ENCODE data around the gene MRTFA. TPM values are rescaled to one million over a fixed set of nuclear protein-coding genes. Genes with fewer than 3 reads are reported as not detected.

MRTFA gene
- total RNA-seq, 2 experiments from 2014 or later: 55.3 to 58.9 TPM

DNA sequence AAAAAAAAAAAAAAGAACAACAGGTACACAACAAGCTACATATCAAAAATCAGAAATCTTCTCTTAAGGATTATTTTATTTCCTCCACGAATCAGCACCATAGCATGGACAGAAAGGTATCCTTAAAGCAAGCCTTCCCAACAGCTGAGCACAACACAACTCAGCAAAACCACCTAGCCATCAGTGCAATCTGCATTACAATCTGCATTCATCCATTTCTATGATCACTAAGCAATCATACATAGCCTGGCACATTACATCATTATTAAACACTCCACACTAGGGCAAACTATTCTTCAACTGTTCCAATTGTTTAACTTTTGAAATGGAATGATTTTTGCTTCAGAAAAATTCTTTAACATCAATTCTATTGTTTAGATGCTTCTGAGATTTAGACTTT, 29.0 kb downstream of the MRTFA start:
- Histone ChIP-seq H3K4me3 (ENCODE audit: low read length) (no peak overlapping the region), H3K4me1 (ENCODE audit: insufficient read depth, low read length) (peaks cover 7% of the 10 kb centered on the region), H3K9me3 (ENCODE audit: control insufficient read depth in 1 of 2, insufficient read depth in 1 of 2, low read length in 2 of 2) (no peaks in the 10 kb centered on the region), H3K27me3 (ENCODE audit: control insufficient read depth in 1 of 2, insufficient read depth in 2 of 2, low read length in 2 of 2) (no peaks in the 10 kb centered on the region), H3K27ac (ENCODE audit: low read depth in 1 of 2, low read length in 2 of 2) (no peak overlapping the region), H3K36me3 (ENCODE audit: insufficient read depth, low read length) (no peaks in the 10 kb centered on the region)
- no peak overlapping the region for H3K4me3 Mint-ChIP-seq
- POLR2A ChIA-PET: interaction anchor here (0.6 kb wide), 1 partner anchor 17 kb away, joined by 3 read pairs; no protein-coding TSS in a partner anchor
- no peak for DNase-seq
- no peaks in the 10 kb centered on the region for H3K9me3 Mint-ChIP-seq
- ATAC-seq (ENCODE audit: poor library complexity): no peak
- H3K27me3 Mint-ChIP-seq: no peaks in the 10 kb centered on the region
- no peaks in the 10 kb centered on the region for H3K36me3 Mint-ChIP-seq (ENCODE audit: low read depth)
- intact Hi-C loops (cut with DNase I, micrococcal nuclease): no loop called here
- CTCF ChIA-PET: no interaction called here
- TF ChIP-seq, protein P1, sequence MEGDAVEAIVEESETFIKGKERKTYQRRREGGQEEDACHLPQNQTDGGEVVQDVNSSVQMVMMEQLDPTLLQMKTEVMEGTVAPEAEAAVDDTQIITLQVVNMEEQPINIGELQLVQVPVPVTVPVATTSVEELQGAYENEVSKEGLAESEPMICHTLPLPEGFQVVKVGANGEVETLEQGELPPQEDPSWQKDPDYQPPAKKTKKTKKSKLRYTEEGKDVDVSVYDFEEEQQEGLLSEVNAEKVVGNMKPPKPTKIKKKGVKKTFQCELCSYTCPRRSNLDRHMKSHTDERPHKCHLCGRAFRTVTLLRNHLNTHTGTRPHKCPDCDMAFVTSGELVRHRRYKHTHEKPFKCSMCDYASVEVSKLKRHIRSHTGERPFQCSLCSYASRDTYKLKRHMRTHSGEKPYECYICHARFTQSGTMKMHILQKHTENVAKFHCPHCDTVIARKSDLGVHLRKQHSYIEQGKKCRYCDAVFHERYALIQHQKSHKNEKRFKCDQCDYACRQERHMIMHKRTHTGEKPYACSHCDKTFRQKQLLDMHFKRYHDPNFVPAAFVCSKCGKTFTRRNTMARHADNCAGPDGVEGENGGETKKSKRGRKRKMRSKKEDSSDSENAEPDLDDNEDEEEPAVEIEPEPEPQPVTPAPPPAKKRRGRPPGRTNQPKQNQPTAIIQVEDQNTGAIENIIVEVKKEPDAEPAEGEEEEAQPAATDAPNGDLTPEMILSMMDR (IDR thresholded peaks at IDR 0.05): no peak
- H3K4me1 Mint-ChIP-seq (ENCODE audit: low read depth): peaks cover 65% of the 10 kb centered on the region
- H3K27ac Mint-ChIP-seq: no peak overlapping the region

DNA sequence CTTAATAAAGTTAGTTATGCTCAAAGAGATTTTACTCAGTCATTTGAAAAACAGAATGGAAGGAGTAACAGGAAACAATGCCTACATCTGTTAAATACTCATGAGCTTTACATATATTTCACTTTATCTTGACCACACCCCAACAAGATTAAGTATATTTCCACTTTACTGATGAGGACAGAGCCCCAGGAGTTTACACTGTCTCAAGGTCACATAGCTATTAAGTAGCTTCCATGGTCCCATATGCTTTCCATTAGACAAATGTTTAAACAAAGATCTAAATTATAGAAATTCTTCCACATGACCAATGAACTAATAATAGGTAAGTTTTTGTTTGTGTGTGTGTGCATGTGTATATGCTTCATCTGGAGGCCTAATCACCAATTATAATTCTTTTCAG, 30.2 kb downstream of the MRTFA start:
- no peaks in the 10 kb centered on the region for H3K27me3 ChIP-seq (ENCODE audit: control insufficient read depth in 1 of 2, insufficient read depth in 2 of 2, low read length in 2 of 2)
- no peaks in the 10 kb centered on the region for H3K9me3 Mint-ChIP-seq
- no peak overlapping the region for H3K27ac Mint-ChIP-seq
- TF ChIP-seq, protein P1 (IDR thresholded peaks at IDR 0.05): no peak
- H3K36me3 ChIP-seq (ENCODE audit: insufficient read depth, low read length): no peaks in the 10 kb centered on the region
- no peaks in the 10 kb centered on the region for H3K27me3 Mint-ChIP-seq
- no peaks in the 10 kb centered on the region for H3K9me3 ChIP-seq (ENCODE audit: control insufficient read depth in 1 of 2, insufficient read depth in 1 of 2, low read length in 2 of 2)
- intact Hi-C loops (cut with DNase I, micrococcal nuclease): no loop called here
- ChIA-PET CTCF (interaction anchor here (1.0 kb wide), 1 partner anchor 15 kb away, joined by 3 read pairs; no protein-coding TSS in a partner anchor), POLR2A (interaction anchor here (1.1 to 1.6 kb wide), 3 partner anchors 11 to 49 kb away, joined by 3 to 5 read pairs (median 3); no protein-coding TSS in a partner anchor)
- H3K36me3 Mint-ChIP-seq (ENCODE audit: low read depth): no peaks in the 10 kb centered on the region
- peaks cover 7% of the 10 kb centered on the region for H3K4me1 ChIP-seq (ENCODE audit: insufficient read depth, low read length)
- ATAC-seq (ENCODE audit: poor library complexity) (no peak), DNase-seq (no peak)
- peaks cover 63% of the 10 kb centered on the region for H3K4me1 Mint-ChIP-seq (ENCODE audit: low read depth)
- no peak overlapping the region for H3K27ac ChIP-seq (ENCODE audit: low read depth in 1 of 2, low read length in 2 of 2)
- no peak overlapping the region for H3K4me3 Mint-ChIP-seq
- no peak overlapping the region for H3K4me3 ChIP-seq (ENCODE audit: low read length)

DNA sequence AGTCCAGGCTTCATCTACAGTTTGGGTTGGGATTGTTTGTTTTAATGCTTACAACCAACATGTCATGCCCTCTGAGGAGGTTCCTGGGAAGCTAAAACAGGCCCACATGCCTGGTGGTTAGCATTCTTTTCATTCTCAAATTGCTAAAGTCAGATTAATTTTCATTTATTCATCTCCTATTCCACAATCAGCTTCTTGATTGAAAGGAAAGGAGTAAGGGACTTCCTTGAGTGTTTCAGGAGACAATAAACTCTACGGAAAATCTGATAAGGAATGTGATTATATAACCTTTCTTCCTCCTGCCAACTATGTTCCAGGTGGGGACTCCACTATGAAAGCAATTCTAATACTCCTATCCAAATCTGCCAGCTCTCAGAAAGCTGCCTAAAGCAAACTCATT, 30.8 kb downstream of the MRTFA start:
- Mint-ChIP-seq H3K9me3 (no peaks in the 10 kb centered on the region), H3K36me3 (ENCODE audit: low read depth) (no peaks in the 10 kb centered on the region), H3K4me1 (ENCODE audit: low read depth) (peaks cover 67% of the 10 kb centered on the region), H3K4me3 (no peak overlapping the region), H3K27ac (no peak overlapping the region), H3K27me3 (no peaks in the 10 kb centered on the region)
- peaks cover 10% of the 10 kb centered on the region for H3K4me1 ChIP-seq (ENCODE audit: insufficient read depth, low read length)
- ChIA-PET POLR2A (interaction anchor here (1.5 to 1.6 kb wide), 2 partner anchors 10 to 48 kb away, joined by 3 to 5 read pairs; no protein-coding TSS in a partner anchor), CTCF (interaction anchor here (1.0 kb wide), 1 partner anchor 15 kb away, joined by 3 read pairs; no protein-coding TSS in a partner anchor)
- DNase-seq (no peak), ATAC-seq (ENCODE audit: poor library complexity) (no peak)
- H3K27ac ChIP-seq (ENCODE audit: low read depth in 1 of 2, low read length in 2 of 2): no peak overlapping the region
- no peaks in the 10 kb centered on the region for H3K9me3 ChIP-seq (ENCODE audit: control insufficient read depth in 1 of 2, insufficient read depth in 1 of 2, low read length in 2 of 2)
- no peaks in the 10 kb centered on the region for H3K36me3 ChIP-seq (ENCODE audit: insufficient read depth, low read length)
- TF ChIP-seq, protein P1 (IDR thresholded peaks at IDR 0.05): no peak
- intact Hi-C loops (cut with DNase I, micrococcal nuclease): no loop called here
- H3K27me3 ChIP-seq (ENCODE audit: control insufficient read depth in 1 of 2, insufficient read depth in 2 of 2, low read length in 2 of 2): no peaks in the 10 kb centered on the region
- no peak overlapping the region for H3K4me3 ChIP-seq (ENCODE audit: low read length)

All from CD4-positive, alpha-beta T cell (primary cell).